Measurements from ENCODE around the gene DNAH7. TPM values are rescaled to one million over a fixed set of nuclear protein-coding genes. Genes with fewer than 3 reads are reported as not detected.

DNAH7 gene
- total and polyA plus RNA-seq, 8 donors = 1.6 to 6.2 (median 4.8) TPM

- Histone ChIP-seq H3K4me3 (no peak overlapping the region), H3K9me3 (peaks cover 0 to 11% of the 10 kb centered on the region in 2 donors), H3K4me1 (no peaks in the 10 kb centered on the region), H3K36me3 (no peaks in the 10 kb centered on the region), H3K27me3 (no peaks in the 10 kb centered on the region), H3K27ac (no peak overlapping the region)
- intact Hi-C loops (cut with DNase I) = no loop called here
- ATAC-seq (peak; percentile 79), DNase-seq (peak in 2 of 4 donors; percentile 47 to 65)
- TF ChIP-seq CTCF (IDR thresholded peaks at IDR 0.05) = no peak
Measured at GRCh38 chr2:196088203-196088602, 19.6 kb upstream of the DNAH7 start.

- Histone ChIP-seq H3K27ac (no peak overlapping the region), H3K4me3 (no peak overlapping the region), H3K4me1 (no peaks in the 10 kb centered on the region), H3K9me3 (peaks cover 0 to 15% of the 10 kb centered on the region in 2 donors), H3K36me3 (no peaks in the 10 kb centered on the region), H3K27me3 (no peaks in the 10 kb centered on the region)
- intact Hi-C loops (cut with DNase I) = no loop called here
- no peak for TF ChIP-seq CTCF (IDR thresholded peaks at IDR 0.05)
- ATAC-seq (no peak), DNase-seq (no peak)
Measured at GRCh38 chr2:196086517-196087368, 18.1 kb upstream of the DNAH7 start.

- intact Hi-C loops (cut with DNase I) = no loop called here
Measured at GRCh38 chr2:196083601-196084000, 15.0 kb upstream of the DNAH7 start.

GRCh38 chr2:196080526-196080925, 11.9 kb upstream of the DNAH7 start:
- no peak overlapping the region for H3K4me3 ChIP-seq
- no peaks in the 10 kb centered on the region for H3K27me3 ChIP-seq
- intact Hi-C loops (cut with DNase I) = no loop called here
- TF ChIP-seq CTCF (IDR thresholded peaks at IDR 0.05) = no peak
- no peak overlapping the region for H3K27ac ChIP-seq
- peaks cover 0 to 13% of the 10 kb centered on the region in 2 donors for H3K9me3 ChIP-seq
- no peak for ATAC-seq
- H3K4me1 ChIP-seq = peaks cover 6 to 14% of the 10 kb centered on the region in 2 donors
- DNase-seq = no peak
- H3K36me3 ChIP-seq = no peaks in the 10 kb centered on the region

More at GRCh38 chr2:196083601-196084000, 15.0 kb upstream of the DNAH7 start:
- Histone ChIP-seq H3K27ac (no peak overlapping the region), H3K4me1 (peaks cover 3 to 14% of the 10 kb centered on the region in 2 donors), H3K27me3 (no peaks in the 10 kb centered on the region), H3K36me3 (no peaks in the 10 kb centered on the region), H3K4me3 (no peak overlapping the region), H3K9me3 (peaks cover 0 to 13% of the 10 kb centered on the region in 2 donors)
- TF ChIP-seq CTCF (IDR thresholded peaks at IDR 0.05) = no peak
- ATAC-seq (no peak), DNase-seq (no peak)

GRCh38 chr2:196079052-196079451, 10.4 kb upstream of the DNAH7 start:
- peaks cover 6 to 14% of the 10 kb centered on the region in 2 donors for H3K4me1 ChIP-seq
- no peak overlapping the region for H3K4me3 ChIP-seq
- DNase-seq (no peak), ATAC-seq (peak; percentile 86)
- H3K36me3 ChIP-seq = no peaks in the 10 kb centered on the region
- H3K27ac ChIP-seq = no peak overlapping the region
- H3K9me3 ChIP-seq = peaks cover 0 to 11% of the 10 kb centered on the region in 2 donors
- intact Hi-C loops (cut with DNase I) = loop anchor here in 1 of 2 donors (10.0 kb wide), 1 partner anchor 196 kb away; no protein-coding TSS in a partner anchor
- no peaks in the 10 kb centered on the region for H3K27me3 ChIP-seq
- no peak for TF ChIP-seq CTCF (IDR thresholded peaks at IDR 0.05)

Data from left lung (tissue), 10 donors.